NCI-H524 treated with DMSO at 0.1 percent for 48 hours (cell line): Measurements from ENCODE around the gene TIMM8A.

ENCODE experiments used
- DNase-seq: peaks from one replicate; lab custom pipeline; 2025; lab: John Stamatoyannopoulos, UW

Gene TIMM8A

GRCh38 chrX:101348452-101349192 lies at the start of gene TIMM8A:
Gene TIMM8A, minus strand, starts transcription at chrX:101348742. Its CDS starts 78 bp downstream, at chrX:101348664.
- peak; percentile 30 for DNase-seq

GRCh38 chrX:101397779-101398178 lies 49.2 kb upstream of the TIMM8A start:
- no peak for DNase-seq

GRCh38 chrX:101395789-101396188 lies 47.2 kb upstream of the TIMM8A start:
- DNase-seq: no peak

GRCh38 chrX:101394372-101394771 lies 45.8 kb upstream of the TIMM8A start:
- DNase-seq: no peak

GRCh38 chrX:101393530-101394305 lies 45.2 kb upstream of the TIMM8A start:
- DNase-seq: no peak

GRCh38 chrX:101391831-101392230 lies 43.3 kb upstream of the TIMM8A start:
- DNase-seq: no peak

GRCh38 chrX:101390664-101391525 lies 42.4 kb upstream of the TIMM8A start, which contains the start of gene RPL36A:
Gene RPL36A, plus strand, starts transcription at chrX:101391011. Its CDS starts 33 bp downstream, at chrX:101391044.
- DNase-seq: peak; percentile 75

- no peak for DNase-seq
Observed at GRCh38 chrX:101388604-101389003, 40.1 kb upstream of the TIMM8A start.

GRCh38 chrX:101386542-101386885 lies 38.0 kb upstream of the TIMM8A start:
- no peak for DNase-seq

- no peak for DNase-seq
Observed at GRCh38 chrX:101385795-101386541, 37.4 kb upstream of the TIMM8A start, which contains the start of gene BTK. Gene BTK, minus strand, starts transcription at chrX:101386191. Its CDS starts 10,907 bp downstream, at chrX:101375284.

- no peak for DNase-seq
Observed at GRCh38 chrX:101385026-101385684, 36.6 kb upstream of the TIMM8A start.

GRCh38 chrX:101383679-101384205 lies 35.2 kb upstream of the TIMM8A start:
- DNase-seq: no peak

GRCh38 chrX:101377547-101377946 lies 29.0 kb upstream of the TIMM8A start:
- DNase-seq: no peak

GRCh38 chrX:101370888-101371504 lies 22.5 kb upstream of the TIMM8A start:
- no peak for DNase-seq

- no peak for DNase-seq
Observed at GRCh38 chrX:101369687-101370086, 21.1 kb upstream of the TIMM8A start.

GRCh38 chrX:101368800-101369199 lies 20.3 kb upstream of the TIMM8A start:
- DNase-seq: no peak

- no peak for DNase-seq
Observed at GRCh38 chrX:101365301-101365795, 16.8 kb upstream of the TIMM8A start.

GRCh38 chrX:101362757-101363156 lies 14.2 kb upstream of the TIMM8A start:
- DNase-seq: no peak

- DNase-seq: no peak
Observed at GRCh38 chrX:101362116-101362515, 13.6 kb upstream of the TIMM8A start.

GRCh38 chrX:101360390-101360789 lies 11.8 kb upstream of the TIMM8A start:
- DNase-seq: no peak
